ENCODE data around the gene ADGRF1. TPM values are rescaled to one million over a fixed set of nuclear protein-coding genes. Genes with fewer than 3 reads are reported as not detected.

Gene ADGRF1
- total and polyA plus RNA-seq, 11 donors: 0.23 TPM; not detected in 10

DNA sequence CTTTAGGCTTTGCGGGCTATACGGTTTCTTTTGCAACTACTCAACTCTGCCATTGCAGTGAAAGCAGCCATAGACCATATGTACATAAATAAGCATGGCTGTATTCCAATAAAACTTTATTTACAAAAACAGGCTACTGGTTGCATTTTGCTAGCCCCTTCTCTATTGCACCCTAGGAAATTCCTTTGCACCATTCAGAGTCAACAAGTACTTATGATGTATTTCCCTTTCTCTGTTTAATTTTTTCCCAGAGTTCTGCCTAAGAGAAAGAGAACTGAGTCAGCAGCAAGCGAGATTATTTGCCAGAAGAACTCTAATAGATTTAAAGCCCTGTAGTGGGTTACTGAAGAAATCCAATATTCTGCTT, 33.8 kb downstream of the ADGRF1 start:
- intact Hi-C loops (cut with DNase I): loop anchor here in 2 of 10 donors (5.0 kb wide), 1 partner anchor 39 kb away; no protein-coding TSS in a partner anchor
- WGBS, 4 donors: 97 to 99% (median 98%) methylated on average over 3 of the region's 3 CpGs
- no peaks in the 10 kb centered on the region for H3K36me3 ChIP-seq
- no peaks in the 10 kb centered on the region for H3K9me3 ChIP-seq
- no peak overlapping the region for H3K4me3 ChIP-seq
- H3K4me1 ChIP-seq: no peaks in the 10 kb centered on the region
- DNase-seq (no peak), ATAC-seq (no peak)
- TF ChIP-seq POLR2A (IDR thresholded peaks at IDR 0.05): no peak
- TF ChIP-seq, protein P1, sequence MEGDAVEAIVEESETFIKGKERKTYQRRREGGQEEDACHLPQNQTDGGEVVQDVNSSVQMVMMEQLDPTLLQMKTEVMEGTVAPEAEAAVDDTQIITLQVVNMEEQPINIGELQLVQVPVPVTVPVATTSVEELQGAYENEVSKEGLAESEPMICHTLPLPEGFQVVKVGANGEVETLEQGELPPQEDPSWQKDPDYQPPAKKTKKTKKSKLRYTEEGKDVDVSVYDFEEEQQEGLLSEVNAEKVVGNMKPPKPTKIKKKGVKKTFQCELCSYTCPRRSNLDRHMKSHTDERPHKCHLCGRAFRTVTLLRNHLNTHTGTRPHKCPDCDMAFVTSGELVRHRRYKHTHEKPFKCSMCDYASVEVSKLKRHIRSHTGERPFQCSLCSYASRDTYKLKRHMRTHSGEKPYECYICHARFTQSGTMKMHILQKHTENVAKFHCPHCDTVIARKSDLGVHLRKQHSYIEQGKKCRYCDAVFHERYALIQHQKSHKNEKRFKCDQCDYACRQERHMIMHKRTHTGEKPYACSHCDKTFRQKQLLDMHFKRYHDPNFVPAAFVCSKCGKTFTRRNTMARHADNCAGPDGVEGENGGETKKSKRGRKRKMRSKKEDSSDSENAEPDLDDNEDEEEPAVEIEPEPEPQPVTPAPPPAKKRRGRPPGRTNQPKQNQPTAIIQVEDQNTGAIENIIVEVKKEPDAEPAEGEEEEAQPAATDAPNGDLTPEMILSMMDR (IDR thresholded peaks at IDR 0.05): no peak
- H3K27ac ChIP-seq: no peak overlapping the region
- peaks cover 0 to 7% (median 0%) of the 10 kb centered on the region in 9 donors for H3K27me3 ChIP-seq

DNA sequence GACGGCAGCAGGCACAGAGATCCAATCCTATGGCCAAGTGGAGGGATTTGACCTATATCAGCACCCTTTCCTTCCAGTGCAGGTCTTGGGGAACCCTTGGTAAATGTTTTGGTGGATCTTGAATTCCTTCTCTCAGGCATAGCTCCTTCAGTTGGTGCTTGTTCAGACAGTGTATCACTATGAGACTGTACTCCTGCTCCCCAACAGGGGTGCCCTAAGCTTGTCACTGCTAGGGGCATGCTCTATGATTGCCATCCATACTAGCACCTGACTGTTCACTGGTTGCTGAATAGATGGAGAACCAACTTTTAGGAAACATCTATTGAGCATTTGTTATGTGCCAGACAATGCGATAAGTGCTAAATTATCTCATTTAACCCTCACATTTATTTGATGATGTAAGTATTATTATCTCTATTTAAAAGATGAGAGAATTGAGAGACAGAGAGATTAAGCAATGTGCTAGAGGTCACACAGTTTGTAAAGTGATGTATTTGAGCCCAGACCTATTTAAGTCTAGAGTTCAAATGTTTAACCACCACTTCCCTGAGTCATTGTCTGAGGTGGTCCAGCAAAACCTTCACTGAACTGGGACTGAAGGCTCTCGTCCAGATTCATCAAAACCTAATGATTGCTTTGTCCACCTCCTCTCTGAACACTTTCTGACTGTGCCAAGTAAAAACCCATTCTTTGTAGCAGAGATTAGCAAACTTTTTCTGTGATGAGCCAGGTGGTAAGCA, 34.3 kb downstream of the ADGRF1 start:
- no peaks in the 10 kb centered on the region for H3K36me3 ChIP-seq
- no peak for ATAC-seq
- intact Hi-C loops (cut with DNase I): loop anchor here in 2 of 10 donors (5.0 kb wide), 1 partner anchor 39 kb away; no protein-coding TSS in a partner anchor
- H3K4me3 ChIP-seq: no peak overlapping the region
- WGBS, 4 donors: 76 to 98% (median 88%) methylated on average over 3 of the region's 3 CpGs
- no peaks in the 10 kb centered on the region for H3K9me3 ChIP-seq
- no peak for TF ChIP-seq POLR2A (IDR thresholded peaks at IDR 0.05)
- TF ChIP-seq, protein P1 (IDR thresholded peaks at IDR 0.05): no peak
- H3K27ac ChIP-seq: no peak overlapping the region
- no peak for DNase-seq
- H3K4me1 ChIP-seq: no peaks in the 10 kb centered on the region
- peaks cover 0 to 7% (median 0%) of the 10 kb centered on the region in 9 donors for H3K27me3 ChIP-seq

DNA sequence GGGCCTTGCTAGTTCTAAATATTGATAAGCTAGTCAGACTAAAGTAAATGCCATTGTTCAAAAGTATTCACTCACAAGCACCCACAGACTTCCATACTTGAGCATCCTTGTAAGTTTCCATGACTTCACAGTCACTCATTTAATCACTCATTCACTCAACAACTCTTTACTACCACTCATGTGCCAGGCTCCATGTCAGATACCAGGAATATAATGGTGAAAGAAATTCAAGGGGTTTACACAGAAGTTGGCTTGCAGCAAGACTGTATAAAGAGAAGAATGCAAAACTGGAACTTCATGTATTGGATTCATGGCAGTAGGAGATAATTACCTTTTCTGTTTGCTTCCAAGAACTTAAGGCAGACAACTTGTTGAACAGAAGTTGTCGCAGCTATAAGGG, 36.6 kb downstream of the ADGRF1 start:
- DNase-seq (no peak), ATAC-seq (no peak)
- no peaks in the 10 kb centered on the region for H3K27me3 ChIP-seq
- H3K9me3 ChIP-seq: no peaks in the 10 kb centered on the region
- H3K4me1 ChIP-seq: no peaks in the 10 kb centered on the region
- H3K36me3 ChIP-seq: no peaks in the 10 kb centered on the region
- WGBS, 4 donors: 88 to 96% (median 90%) methylated on average over 1 of the region's 1 CpG
- no peak overlapping the region for H3K4me3 ChIP-seq
- H3K27ac ChIP-seq: no peak overlapping the region
- TF ChIP-seq POLR2A (IDR thresholded peaks at IDR 0.05): no peak
- TF ChIP-seq, protein P1 (IDR thresholded peaks at IDR 0.05): no peak
- intact Hi-C loops (cut with DNase I): loop anchor here in 2 of 10 donors (5.0 kb wide), 1 partner anchor 42 kb away; no protein-coding TSS in a partner anchor

DNA sequence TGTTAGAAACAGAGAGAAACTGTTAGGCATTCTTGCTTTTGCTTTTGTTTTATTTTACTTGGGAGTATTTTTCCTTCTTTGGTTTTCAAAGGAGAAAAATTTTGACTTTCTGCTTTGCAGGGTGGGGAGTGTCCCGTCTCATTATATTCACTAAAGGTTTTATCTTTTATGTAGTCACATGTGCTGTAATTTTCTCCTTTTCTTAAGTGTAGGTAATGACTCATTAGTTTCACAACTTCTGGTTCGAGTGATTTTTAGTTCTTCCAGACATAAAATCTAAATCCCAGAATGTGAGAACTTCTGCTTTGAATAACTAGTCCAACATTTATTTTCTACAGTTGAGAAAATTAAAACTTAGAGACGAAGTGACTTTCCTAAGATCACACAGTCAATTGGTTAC, 37.7 kb downstream of the ADGRF1 start:
- Histone ChIP-seq H3K4me3 (no peak overlapping the region), H3K27ac (no peak overlapping the region), H3K36me3 (no peaks in the 10 kb centered on the region), H3K9me3 (no peaks in the 10 kb centered on the region), H3K4me1 (no peaks in the 10 kb centered on the region), H3K27me3 (no peaks in the 10 kb centered on the region)
- WGBS, 4 donors: 81 to 88% (median 87%) methylated on average over 3 of the region's 3 CpGs
- TF ChIP-seq POLR2A (IDR thresholded peaks at IDR 0.05): no peak
- TF ChIP-seq, protein P1 (IDR thresholded peaks at IDR 0.05): no peak
- intact Hi-C loops (cut with DNase I): loop anchor here in 1 of 10 donors (5.0 kb wide), 1 partner anchor 582 kb away; no protein-coding TSS in a partner anchor
- no peak for DNase-seq
- ATAC-seq: no peak
